ENCODE results near the gene TMEM87B.

DNA sequence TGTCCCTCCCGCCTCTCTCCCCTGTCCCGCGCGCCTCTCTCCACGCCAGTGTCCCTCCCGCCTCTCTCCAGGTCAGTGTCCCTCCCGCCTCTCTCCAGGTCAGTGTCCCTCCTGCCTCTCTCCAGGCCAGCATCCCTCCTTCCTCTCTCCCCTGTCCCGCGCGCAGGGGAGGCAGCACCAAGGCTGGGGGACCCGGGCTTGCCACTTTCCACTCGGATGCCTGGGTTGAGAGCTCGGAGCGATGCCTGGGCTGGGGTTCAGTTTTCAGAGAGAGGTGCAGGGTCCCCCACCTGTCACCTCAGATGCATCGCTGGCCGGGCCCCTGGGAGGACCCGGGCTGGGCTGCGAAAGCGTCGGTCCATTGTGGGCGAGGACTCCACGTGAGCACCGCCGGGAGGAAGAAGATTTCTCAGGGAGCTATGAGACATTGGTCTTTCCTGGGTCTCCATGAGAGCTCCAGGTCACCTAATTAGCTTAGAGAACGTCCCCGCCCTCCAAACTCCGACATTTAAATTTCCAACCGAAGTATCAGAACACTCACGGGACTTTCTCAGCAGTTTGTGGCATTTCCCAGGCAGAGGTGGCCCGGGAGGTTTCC lies 85.2 kb downstream of the TMEM87B start:
- TF ChIP-seq, protein P1, sequence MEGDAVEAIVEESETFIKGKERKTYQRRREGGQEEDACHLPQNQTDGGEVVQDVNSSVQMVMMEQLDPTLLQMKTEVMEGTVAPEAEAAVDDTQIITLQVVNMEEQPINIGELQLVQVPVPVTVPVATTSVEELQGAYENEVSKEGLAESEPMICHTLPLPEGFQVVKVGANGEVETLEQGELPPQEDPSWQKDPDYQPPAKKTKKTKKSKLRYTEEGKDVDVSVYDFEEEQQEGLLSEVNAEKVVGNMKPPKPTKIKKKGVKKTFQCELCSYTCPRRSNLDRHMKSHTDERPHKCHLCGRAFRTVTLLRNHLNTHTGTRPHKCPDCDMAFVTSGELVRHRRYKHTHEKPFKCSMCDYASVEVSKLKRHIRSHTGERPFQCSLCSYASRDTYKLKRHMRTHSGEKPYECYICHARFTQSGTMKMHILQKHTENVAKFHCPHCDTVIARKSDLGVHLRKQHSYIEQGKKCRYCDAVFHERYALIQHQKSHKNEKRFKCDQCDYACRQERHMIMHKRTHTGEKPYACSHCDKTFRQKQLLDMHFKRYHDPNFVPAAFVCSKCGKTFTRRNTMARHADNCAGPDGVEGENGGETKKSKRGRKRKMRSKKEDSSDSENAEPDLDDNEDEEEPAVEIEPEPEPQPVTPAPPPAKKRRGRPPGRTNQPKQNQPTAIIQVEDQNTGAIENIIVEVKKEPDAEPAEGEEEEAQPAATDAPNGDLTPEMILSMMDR (conservative IDR thresholded peaks at IDR 0.05; ENCODE audit: low read length) = no peak
- TF ChIP-seq EZH2phosphoT487 (IDR thresholded peaks at IDR 0.05; ENCODE audit: borderline replicate concordance, low read depth, low read length) = no peak

All from OCI-LY7 (cell line).